HepG2 (cell line): ENCODE data around the gene SLC23A3. TPM values are rescaled to one million over a fixed set of nuclear protein-coding genes. Genes with fewer than 3 reads are reported as not detected.

Experiments
- FIP1L1 ChIP-seq: fragments of 200-400 bp; formaldehyde crosslinking; IDR thresholded peaks from 2 replicates; pipeline ENCODE4 v1.6.1; 2018; ENCODE audit warnings: low read depth, mild to moderate bottlenecking, low read length, moderate library complexity, borderline replicate concordance; ENCODE audit not compliant: insufficient read depth
- NKX3-1 ChIP-seq: sonication (generic); formaldehyde crosslinking; IDR thresholded peaks from 2 replicates; pipeline ENCODE4 v1.5.0; 2020; ENCODE audit warnings: missing genetic modification reagents
- NR2C2 ChIP-seq: sonication (generic); formaldehyde crosslinking; IDR thresholded peaks from 2 replicates; pipeline ENCODE4 v1.4.0; 2020; ENCODE audit warnings: missing genetic modification reagents, mild to moderate bottlenecking, moderate library complexity, borderline replicate concordance
- SATB2 ChIP-seq: sonication (generic); formaldehyde crosslinking; IDR thresholded peaks from 2 replicates; pipeline ENCODE4 v1.5.0; 2020; ENCODE audit warnings: missing genetic modification reagents
- ZNF510 ChIP-seq: sonication (generic); formaldehyde crosslinking; IDR thresholded peaks from 2 replicates; pipeline ENCODE4 v1.4.0; 2020; ENCODE audit warnings: low read depth, mild to moderate bottlenecking, missing genetic modification reagents
- ZNF556 ChIP-seq: sonication (generic); formaldehyde crosslinking; IDR thresholded peaks from 2 replicates; pipeline ENCODE4 v1.4.0; 2020; ENCODE audit warnings: mild to moderate bottlenecking, missing genetic modification reagents, borderline replicate concordance
- ZSCAN22 ChIP-seq: sonication (generic); formaldehyde crosslinking; IDR thresholded peaks from 2 replicates; pipeline ENCODE4 v1.4.0; 2020; ENCODE audit warnings: mild to moderate bottlenecking, missing genetic modification reagents
- polyA plus RNA-seq, 8 experiments: library from polyadenylated mRNA; depleted of rRNA in 3 of 8; stranded (reverse) in 7 of 8; unstranded in 1 of 8; fragments of >200 nt; fragmentation: Illumina TruSeq in 4 of 8; extraction: Trizol in 4 of 8; gene quantifications; 2 replicates each; pipeline versions ENCODE4 v1.2.1 to v1.2.3, GENCODE V29; 2011 to 2016; ENCODE audit warnings: low read depth in 4 of 8, missing spikeins in 1 of 8, mixed read lengths in 1 of 8; ENCODE audit not compliant: insufficient read depth in 1 of 8
- total RNA-seq, 5 experiments: library from RNA; depleted of rRNA; stranded (reverse); fragments of >200 nt; fragmentation: Illumina TruSeq; extraction: Trizol; gene quantifications; 2 replicates each; pipeline ENCODE4 v1.2.3, GENCODE V29; 2016; ENCODE audit warnings: low read depth in 1 of 5
- TF ChIP-seq, protein P1 (sequence below): IDR thresholded peaks from 2 replicates; pipeline ENCODE4 v1.6.1; 2016; ENCODE audit warnings: low read depth, missing genetic modification reagents, missing compliant biosample characterization
- TF ChIP-seq, protein P2 (sequence below): sonication (generic); formaldehyde crosslinking; conservative IDR thresholded peaks from 2 replicates; pipeline ENCODE4 v1.8.0; 2022; ENCODE audit warnings: missing genetic modification reagents
- TF ChIP-seq, protein P3 (sequence below): sonication (generic); formaldehyde crosslinking; IDR thresholded peaks from 2 replicates; pipeline ENCODE4 v1.4.0; 2020; ENCODE audit warnings: missing genetic modification reagents, borderline replicate concordance
- TF ChIP-seq, protein P4 (sequence below): sonication (generic); formaldehyde crosslinking; IDR thresholded peaks from 2 replicates; pipeline ENCODE4 v1.4.0; 2020; ENCODE audit warnings: missing genetic modification reagents

SLC23A3 gene
- total and polyA plus RNA-seq, 2 of the 13 experiments (the other 11 are each of a cell fraction or from before 2014, with no cell fraction given) = 0.38 to 0.78 TPM

DNA sequence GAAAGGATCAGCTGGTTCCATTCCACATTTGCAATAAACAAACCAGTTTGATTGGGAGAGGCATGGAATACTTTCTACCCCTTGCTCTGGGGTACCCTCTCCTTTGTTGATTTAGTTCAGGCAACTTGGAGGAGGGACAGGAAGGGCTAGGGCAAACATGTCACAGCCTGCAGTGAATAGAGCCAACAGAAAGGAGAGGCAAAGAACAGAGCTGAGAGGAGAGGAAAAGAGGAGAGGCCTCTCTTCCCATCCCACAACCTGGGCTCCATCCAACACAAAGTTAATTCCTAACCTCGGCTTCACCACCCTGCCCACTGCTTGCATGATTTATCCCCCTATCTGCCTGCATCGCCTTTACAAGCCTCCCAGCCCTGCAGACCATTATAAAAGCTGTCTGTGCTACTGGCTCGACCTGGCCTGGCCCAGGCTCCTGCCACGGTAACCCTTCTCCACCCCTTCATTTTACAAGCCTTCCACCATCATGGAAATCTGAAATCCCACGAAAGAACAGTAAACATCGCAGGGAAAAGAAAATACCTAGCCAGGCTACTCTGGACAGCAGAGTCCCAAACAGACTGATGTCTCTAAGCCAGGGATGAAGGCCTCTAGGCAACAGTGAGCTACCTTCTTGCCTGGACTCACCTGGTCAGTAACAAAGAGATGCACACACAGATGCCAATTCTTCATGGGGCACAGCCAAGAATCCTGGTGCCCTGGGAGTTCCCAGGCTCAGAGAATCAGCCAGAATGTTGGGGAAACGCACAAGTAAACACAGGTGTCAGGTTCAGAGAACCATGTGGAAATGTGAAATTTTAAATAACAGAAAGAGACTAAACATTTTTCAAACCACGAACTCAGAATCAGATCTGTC is 52.8 kb downstream of the SLC23A3 start (continued):
- TF ChIP-seq, protein P1, sequence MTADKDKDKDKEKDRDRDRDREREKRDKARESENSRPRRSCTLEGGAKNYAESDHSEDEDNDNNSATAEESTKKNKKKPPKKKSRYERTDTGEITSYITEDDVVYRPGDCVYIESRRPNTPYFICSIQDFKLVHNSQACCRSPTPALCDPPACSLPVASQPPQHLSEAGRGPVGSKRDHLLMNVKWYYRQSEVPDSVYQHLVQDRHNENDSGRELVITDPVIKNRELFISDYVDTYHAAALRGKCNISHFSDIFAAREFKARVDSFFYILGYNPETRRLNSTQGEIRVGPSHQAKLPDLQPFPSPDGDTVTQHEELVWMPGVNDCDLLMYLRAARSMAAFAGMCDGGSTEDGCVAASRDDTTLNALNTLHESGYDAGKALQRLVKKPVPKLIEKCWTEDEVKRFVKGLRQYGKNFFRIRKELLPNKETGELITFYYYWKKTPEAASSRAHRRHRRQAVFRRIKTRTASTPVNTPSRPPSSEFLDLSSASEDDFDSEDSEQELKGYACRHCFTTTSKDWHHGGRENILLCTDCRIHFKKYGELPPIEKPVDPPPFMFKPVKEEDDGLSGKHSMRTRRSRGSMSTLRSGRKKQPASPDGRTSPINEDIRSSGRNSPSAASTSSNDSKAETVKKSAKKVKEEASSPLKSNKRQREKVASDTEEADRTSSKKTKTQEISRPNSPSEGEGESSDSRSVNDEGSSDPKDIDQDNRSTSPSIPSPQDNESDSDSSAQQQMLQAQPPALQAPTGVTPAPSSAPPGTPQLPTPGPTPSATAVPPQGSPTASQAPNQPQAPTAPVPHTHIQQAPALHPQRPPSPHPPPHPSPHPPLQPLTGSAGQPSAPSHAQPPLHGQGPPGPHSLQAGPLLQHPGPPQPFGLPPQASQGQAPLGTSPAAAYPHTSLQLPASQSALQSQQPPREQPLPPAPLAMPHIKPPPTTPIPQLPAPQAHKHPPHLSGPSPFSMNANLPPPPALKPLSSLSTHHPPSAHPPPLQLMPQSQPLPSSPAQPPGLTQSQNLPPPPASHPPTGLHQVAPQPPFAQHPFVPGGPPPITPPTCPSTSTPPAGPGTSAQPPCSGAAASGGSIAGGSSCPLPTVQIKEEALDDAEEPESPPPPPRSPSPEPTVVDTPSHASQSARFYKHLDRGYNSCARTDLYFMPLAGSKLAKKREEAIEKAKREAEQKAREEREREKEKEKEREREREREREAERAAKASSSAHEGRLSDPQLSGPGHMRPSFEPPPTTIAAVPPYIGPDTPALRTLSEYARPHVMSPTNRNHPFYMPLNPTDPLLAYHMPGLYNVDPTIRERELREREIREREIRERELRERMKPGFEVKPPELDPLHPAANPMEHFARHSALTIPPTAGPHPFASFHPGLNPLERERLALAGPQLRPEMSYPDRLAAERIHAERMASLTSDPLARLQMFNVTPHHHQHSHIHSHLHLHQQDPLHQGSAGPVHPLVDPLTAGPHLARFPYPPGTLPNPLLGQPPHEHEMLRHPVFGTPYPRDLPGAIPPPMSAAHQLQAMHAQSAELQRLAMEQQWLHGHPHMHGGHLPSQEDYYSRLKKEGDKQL = peak; percentile 67; the same call in 1 of the 2 replicates
- TF ChIP-seq NKX3-1 (CRISPR knock-in tag) (no peak), ZNF556 (CRISPR knock-in tag) (peak; percentile 52; the same call in 1 of the 2 replicates), SATB2 (CRISPR knock-in tag) (no peak), ZNF510 (CRISPR knock-in tag) (0 out of 2 replicates have a peak, but pooled peaks have one; percentile 11), NR2C2 (CRISPR knock-in tag) (no peak), FIP1L1 (no peak), ZSCAN22 (CRISPR knock-in tag) (no peak)
- TF ChIP-seq, protein P2, sequence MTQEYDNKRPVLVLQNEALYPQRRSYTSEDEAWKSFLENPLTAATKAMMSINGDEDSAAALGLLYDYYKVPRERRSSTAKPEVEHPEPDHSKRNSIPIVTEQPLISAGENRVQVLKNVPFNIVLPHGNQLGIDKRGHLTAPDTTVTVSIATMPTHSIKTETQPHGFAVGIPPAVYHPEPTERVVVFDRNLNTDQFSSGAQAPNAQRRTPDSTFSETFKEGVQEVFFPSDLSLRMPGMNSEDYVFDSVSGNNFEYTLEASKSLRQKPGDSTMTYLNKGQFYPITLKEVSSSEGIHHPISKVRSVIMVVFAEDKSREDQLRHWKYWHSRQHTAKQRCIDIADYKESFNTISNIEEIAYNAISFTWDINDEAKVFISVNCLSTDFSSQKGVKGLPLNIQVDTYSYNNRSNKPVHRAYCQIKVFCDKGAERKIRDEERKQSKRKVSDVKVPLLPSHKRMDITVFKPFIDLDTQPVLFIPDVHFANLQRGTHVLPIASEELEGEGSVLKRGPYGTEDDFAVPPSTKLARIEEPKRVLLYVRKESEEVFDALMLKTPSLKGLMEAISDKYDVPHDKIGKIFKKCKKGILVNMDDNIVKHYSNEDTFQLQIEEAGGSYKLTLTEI = no peak
- TF ChIP-seq, protein P3, sequence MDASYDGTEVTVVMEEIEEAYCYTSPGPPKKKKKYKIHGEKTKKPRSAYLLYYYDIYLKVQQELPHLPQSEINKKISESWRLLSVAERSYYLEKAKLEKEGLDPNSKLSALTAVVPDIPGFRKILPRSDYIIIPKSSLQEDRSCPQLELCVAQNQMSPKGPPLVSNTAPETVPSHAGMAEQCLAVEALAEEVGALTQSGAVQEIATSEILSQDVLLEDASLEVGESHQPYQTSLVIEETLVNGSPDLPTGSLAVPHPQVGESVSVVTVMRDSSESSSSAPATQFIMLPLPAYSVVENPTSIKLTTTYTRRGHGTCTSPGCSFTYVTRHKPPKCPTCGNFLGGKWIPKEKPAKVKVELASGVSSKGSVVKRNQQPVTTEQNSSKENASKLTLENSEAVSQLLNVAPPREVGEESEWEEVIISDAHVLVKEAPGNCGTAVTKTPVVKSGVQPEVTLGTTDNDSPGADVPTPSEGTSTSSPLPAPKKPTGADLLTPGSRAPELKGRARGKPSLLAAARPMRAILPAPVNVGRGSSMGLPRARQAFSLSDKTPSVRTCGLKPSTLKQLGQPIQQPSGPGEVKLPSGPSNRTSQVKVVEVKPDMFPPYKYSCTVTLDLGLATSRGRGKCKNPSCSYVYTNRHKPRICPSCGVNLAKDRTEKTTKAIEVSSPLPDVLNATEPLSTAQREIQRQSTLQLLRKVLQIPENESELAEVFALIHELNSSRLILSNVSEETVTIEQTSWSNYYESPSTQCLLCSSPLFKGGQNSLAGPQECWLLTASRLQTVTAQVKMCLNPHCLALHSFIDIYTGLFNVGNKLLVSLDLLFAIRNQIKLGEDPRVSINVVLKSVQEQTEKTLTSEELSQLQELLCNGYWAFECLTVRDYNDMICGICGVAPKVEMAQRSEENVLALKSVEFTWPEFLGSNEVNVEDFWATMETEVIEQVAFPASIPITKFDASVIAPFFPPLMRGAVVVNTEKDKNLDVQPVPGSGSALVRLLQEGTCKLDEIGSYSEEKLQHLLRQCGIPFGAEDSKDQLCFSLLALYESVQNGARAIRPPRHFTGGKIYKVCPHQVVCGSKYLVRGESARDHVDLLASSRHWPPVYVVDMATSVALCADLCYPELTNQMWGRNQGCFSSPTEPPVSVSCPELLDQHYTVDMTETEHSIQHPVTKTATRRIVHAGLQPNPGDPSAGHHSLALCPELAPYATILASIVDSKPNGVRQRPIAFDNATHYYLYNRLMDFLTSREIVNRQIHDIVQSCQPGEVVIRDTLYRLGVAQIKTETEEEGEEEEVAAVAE (CRISPR knock-in tag) = no peak
- TF ChIP-seq, protein P4, sequence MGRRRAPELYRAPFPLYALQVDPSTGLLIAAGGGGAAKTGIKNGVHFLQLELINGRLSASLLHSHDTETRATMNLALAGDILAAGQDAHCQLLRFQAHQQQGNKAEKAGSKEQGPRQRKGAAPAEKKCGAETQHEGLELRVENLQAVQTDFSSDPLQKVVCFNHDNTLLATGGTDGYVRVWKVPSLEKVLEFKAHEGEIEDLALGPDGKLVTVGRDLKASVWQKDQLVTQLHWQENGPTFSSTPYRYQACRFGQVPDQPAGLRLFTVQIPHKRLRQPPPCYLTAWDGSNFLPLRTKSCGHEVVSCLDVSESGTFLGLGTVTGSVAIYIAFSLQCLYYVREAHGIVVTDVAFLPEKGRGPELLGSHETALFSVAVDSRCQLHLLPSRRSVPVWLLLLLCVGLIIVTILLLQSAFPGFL (CRISPR knock-in tag) = no peak
